ENCODE measurements around the gene MYO1C. TPM values are rescaled to one million over a fixed set of nuclear protein-coding genes. Genes with fewer than 3 reads are reported as not detected.

MYO1C gene
- total RNA-seq, 4 donors from 2014 or later = 144 to 232 (median 179) TPM

- Histone ChIP-seq H3K27me3 (no peaks in the 10 kb centered on the region), H3K27ac (peak overlapping the region in 1 of 4 donors; percentile 32), H3K4me3 (no peak overlapping the region), H3K9me3 (no peaks in the 10 kb centered on the region), H3K4me1 (peaks cover 7 to 26% (median 13%) of the 10 kb centered on the region in 4 donors), H3K36me3 (peaks cover 0 to 18% (median 0%) of the 10 kb centered on the region in 3 donors)
- no peak for TF ChIP-seq CTCF (IDR thresholded peaks at IDR 0.05)
- TF ChIP-seq POLR2A (IDR thresholded peaks at IDR 0.05) = no peak
- no peak for DNase-seq
These were observed 2.9 kb upstream of the MYO1C start for GRCh38 chr17:1495265-1495989.

- TF ChIP-seq POLR2A (IDR thresholded peaks at IDR 0.05) = no peak
- H3K9me3 ChIP-seq = no peaks in the 10 kb centered on the region
- peaks cover 7 to 33% (median 14%) of the 10 kb centered on the region in 4 donors for H3K4me1 ChIP-seq
- peak overlapping the region in 1 of 4 donors; percentile 32 for H3K27ac ChIP-seq
- no peak overlapping the region for H3K4me3 ChIP-seq
- no peaks in the 10 kb centered on the region for H3K27me3 ChIP-seq
- no peak for DNase-seq
- H3K36me3 ChIP-seq = peaks cover 0 to 18% (median 0%) of the 10 kb centered on the region in 3 donors
These were observed 2.3 kb upstream of the MYO1C start for GRCh38 chr17:1494736-1495253.

- Histone ChIP-seq H3K9me3 (no peaks in the 10 kb centered on the region), H3K27me3 (no peaks in the 10 kb centered on the region), H3K4me3 (no peak overlapping the region), H3K36me3 (peaks cover 0 to 18% (median 0%) of the 10 kb centered on the region in 3 donors), H3K4me1 (peaks cover 7 to 39% (median 14%) of the 10 kb centered on the region in 4 donors), H3K27ac (peak overlapping the region in 1 of 4 donors; percentile 32)
- TF ChIP-seq CTCF (IDR thresholded peaks at IDR 0.05) = no peak
- TF ChIP-seq POLR2A (IDR thresholded peaks at IDR 0.05) = no peak
- no peak for DNase-seq
These were observed 1.7 kb upstream of the MYO1C start for GRCh38 chr17:1494203-1494602.

- TF ChIP-seq CTCF (IDR thresholded peaks at IDR 0.05) (no peak), POLR2A (IDR thresholded peaks at IDR 0.05) (no peak)
- peak in 1 of 3 donors; percentile 59 for DNase-seq
- Histone ChIP-seq H3K36me3 (peaks cover 0 to 16% (median 0%) of the 10 kb centered on the region in 3 donors), H3K4me1 (peaks cover 7 to 46% (median 15%) of the 10 kb centered on the region in 4 donors), H3K4me3 (no peak overlapping the region), H3K9me3 (no peaks in the 10 kb centered on the region), H3K27ac (peak overlapping the region in 2 of 4 donors; percentile 88 to 99), H3K27me3 (no peaks in the 10 kb centered on the region)
These were observed 950 bp upstream of the MYO1C start for GRCh38 chr17:1493291-1493980.

GRCh38 chr17:1491443-1492248, 840 bp downstream of the MYO1C start:
- Histone ChIP-seq H3K27me3 (no peaks in the 10 kb centered on the region), H3K36me3 (peaks cover 0 to 11% (median 0%) of the 10 kb centered on the region in 3 donors), H3K27ac (peak overlapping the region; percentile 88 to 99 (median 92)), H3K9me3 (no peaks in the 10 kb centered on the region), H3K4me1 (peaks cover 7 to 59% (median 23%) of the 10 kb centered on the region in 4 donors), H3K4me3 (peak overlapping the region; percentile 73 to 90 (median 86))
- TF ChIP-seq POLR2A (IDR thresholded peaks at IDR 0.05) = no peak
- TF ChIP-seq CTCF (IDR thresholded peaks at IDR 0.05) = no peak
- peak; percentile 47 to 85 (median 83) for DNase-seq

Measured in Peyer's patch (tissue), 4 donors.